Measurements from ENCODE around the gene RPN2.
A peak's percentile ranks its signal among the peaks of the same experiment; 100 is the strongest.

The RPN2 gene

DNA sequence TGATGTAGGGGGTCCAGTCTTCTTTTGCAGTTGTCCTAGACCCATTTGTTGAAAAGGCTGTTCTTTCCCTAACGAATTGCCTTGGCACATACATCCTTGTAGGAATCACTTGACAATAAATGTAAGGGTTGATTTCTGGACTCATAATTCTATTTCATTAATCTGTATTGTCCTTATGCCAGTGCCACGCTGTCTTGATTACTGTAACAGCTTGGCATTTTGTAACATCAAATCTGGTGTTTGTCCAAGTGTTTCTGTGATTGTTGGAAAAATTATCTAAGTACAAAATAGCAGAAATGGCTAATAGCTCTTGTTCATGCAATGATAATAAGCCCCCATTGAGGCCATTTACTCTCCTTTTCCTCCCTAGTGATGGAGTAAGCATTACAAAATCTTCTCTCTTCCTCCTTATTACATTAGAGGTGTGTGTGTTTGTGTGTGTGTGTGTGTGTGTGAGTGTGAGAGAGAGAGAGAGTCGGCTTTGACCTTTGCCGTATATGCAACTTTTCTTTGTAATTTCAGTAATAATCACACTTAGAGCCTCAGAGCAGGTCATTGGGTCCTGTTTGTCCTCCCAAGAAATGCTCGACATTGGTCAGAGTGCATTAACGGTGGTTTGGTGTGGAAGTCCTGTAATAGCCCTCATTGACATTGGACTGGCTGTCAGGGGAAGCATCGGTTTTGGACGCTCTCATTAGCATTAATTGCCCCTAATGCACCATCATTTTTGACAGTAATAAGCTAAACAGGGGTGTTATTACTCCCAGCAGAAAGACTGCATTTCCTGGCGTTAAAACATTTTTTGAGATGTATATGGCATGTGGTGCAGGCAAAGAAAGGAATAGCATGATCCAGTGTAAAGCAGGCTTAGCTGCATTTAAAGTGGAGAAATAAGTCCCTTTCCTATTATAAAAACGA lies 40.9 kb downstream of the RPN2 start:
- DNase-seq, result no peak

- no peak for DNase-seq
Observed at GRCh38 chr20:37220731-37221130, 41.6 kb downstream of the RPN2 start.

DNA sequence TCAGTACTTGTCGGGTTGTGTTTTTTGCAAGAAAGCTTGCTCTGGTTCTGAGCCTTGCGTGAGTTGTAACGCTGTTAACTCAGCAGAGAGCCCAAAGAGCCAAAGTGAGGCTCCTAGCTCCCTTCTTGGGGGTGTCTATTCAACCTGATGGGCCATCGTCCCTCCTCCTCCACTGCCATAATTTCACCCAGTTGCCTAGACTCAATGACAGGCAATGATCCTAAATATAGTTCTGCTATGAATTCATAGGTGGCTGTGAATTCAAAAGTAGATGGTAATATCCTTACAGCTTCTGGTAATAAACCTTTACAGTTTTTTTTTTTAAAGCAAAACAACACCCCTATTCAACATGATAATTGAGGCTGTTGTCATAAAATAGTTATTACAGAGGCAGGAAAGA lies 43.0 kb downstream of the RPN2 start:
- no peak for DNase-seq

DNA sequence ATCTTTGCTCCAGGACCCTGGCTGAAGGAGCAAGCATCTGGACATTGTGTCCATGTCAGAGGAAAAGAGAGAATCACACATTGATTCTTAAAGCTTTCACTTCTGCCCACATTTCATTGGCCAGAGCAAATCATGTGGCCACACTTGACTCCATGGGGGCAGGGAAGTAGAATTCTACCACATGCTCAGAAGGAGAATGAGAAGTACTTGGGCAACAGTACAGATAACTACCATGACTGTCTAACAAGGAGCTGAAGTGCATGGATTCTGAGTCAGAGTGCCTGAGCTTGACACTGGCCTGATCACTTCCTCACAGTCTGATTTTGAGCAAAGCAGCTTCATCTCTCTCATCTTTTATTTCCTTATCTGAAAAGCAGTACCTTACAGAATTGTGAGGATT lies 43.9 kb downstream of the RPN2 start:
- no peak for DNase-seq

- no peak for DNase-seq
Observed at GRCh38 chr20:37225146-37225545, 46.0 kb downstream of the RPN2 start.

DNA sequence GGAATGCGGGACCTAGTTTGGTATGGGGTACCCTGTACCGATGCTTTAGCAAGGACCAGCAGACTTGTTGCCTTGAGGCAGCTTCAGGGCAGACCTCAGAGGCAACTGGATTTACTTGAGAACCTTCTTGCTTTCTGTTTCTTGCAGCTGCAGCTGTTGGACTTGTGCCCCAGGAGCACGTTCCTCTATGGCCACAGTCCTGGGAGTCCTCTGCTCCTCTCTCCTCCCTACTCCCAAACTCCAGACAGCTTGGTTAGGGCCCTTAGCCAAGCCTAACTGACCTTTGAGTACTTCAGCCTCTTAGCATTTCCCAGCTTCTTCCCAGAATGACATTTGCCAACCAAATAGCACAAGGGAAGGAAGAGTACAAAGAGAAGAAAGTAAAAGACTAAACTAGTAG lies 47.8 kb downstream of the RPN2 start:
- DNase-seq, result no peak

DNA sequence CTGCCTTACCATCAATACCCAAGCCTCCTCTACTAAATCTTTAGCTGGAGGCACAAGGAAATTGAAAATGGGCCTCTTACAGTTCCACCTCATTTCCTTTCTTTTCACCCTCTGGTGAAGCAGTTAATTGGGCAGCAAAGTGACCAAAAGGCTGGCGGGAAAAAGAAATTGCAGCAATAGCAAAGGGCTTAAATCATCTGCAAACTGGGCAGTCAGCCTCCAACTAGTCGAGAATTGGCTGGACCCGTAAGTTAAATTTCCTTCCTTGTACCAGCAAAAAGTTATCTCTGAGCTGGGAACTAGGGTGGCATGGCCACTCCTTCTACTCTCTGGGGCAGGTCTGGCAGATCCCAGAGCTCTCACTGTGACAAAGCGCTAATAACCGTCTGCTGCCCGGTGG lies 49.0 kb downstream of the RPN2 start:
- DNase-seq, result no peak

- no peak for DNase-seq
Observed at GRCh38 chr20:37228656-37229055, 49.5 kb downstream of the RPN2 start.

DNA sequence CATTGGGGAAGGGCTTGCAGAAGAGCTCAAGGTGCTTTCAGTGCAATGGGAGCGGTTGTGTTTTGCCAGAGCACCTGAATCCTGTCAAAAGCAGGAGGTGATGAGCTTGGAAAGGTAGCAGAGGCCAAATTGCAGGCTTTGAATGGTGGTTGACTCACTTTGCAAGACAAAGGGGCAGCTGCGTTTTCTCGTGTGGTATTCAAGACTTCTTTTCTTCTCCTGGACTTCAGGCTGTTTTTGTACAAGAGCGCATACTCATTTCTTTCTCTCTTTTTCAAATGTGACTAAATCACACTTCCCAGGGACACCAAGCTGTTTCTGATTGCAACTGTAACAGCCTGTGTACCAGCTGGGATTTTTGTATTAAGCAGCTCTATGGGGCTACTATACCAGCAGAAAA lies 50.2 kb downstream of the RPN2 start:
- no peak for DNase-seq

GRCh38 chr20:37230200-37230599 lies 51.1 kb downstream of the RPN2 start:
- no peak for DNase-seq

DNA sequence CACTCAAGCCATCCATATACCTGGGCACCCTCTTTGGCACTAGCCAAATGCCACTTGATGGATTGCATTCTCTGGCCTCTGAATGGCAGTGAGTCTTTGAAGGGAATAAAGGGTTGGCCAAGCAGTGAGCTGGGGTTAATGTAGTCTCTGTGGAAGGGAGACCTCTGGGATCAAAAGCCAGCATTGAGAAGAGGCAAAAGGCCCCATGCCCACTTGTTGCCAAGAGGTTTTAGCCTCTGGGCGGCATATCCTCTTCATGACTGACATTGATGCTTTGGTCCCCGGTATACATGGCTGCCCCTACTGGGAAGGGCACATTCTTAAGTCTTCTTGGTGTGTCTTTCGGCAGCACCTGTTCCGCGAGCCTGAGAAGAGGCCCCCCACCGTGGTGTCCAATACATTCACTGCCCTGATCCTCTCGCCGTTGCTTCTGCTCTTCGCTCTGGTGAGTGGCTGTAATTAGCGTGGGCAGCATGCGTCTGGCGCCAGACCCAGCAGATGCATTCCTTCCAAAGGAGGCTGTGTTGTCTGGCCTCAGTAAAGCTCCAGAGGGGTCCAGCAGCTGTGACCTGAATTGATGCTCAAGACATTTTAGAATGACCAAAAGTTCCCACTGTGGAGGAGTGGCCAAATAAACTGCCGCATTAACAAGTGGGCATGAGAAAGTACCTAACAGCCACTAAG lies 53.0 kb downstream of the RPN2 start:
- DNase-seq, result peak in 1 of 2 donors; percentile 4

DNA sequence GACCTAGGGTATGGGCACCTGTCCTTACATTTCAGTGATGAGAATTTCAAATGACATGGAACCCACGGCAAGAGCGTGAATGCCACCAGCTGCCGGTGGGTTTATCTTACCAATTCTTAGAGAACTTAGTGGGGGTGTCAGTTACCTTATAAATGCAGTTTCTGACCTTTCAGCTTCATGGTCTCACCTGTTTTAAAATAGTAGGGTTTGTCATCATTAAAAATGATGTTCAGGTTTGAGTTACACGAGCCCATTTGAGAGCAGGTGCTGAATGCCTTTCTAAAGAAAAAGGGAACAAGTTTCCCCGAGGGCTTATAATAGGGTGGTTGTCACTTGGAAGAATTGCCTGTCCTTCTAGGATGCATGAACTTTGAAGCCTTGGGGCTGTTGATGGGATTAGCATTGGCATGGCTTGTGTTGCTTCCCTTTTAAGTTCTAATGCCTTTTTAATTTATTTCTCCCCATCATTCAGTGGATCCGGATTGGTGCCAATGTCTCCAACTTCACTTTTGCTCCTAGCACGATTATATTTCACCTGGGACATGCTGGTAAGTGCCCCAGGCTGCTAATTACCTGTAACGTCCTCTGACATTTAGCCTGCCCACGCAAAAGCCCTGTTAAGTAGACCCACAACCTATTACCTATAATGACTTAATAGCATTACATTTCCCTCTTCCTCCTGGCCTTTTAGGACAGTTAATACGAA lies 54.6 kb downstream of the RPN2 start:
- DNase-seq, result no peak

GRCh38 chr20:37234254-37234581 lies 55.1 kb downstream of the RPN2 start:
- DNase-seq, result no peak

DNA sequence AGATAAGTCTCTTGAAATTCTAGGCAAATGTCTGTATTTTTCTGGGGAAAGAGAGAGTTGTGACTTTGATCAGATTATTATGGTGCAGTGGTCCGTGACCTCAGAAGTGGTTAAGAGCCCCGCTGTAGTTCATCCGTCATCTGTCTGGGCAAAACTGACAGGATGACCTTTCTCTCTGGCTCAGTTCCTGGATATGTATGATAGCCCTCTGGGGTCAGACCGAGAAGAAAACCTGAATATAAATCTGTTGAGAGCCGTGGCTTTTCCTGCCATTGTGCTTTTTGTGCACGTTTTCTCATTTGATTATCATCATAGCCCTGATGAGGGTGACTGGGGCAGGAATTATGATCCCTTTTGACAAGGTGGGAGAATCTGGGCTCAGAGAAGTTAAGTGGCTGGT lies 55.9 kb downstream of the RPN2 start:
- no peak for DNase-seq

GRCh38 chr20:37236462-37236861 lies 57.3 kb downstream of the RPN2 start:
- no peak for DNase-seq

DNA sequence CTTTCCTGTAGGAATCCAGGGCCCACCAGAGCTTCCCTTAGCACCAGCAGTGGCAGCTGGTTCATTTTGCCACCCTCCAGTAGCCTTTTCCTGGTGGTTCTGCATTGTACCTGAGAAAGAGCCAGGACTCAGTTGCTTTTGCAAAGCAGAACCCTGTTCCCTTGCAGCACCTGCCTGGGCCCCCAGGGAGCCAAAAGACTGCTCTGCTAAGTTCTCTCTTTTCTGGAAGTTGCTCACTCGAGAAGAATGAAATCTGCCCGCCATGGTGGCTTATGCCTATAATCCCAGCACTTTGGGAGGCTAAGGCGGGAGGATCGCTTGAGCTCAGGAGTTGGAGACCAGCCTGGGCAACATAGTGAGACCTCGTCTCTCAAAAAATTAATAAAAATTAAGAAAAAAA lies 58.5 kb downstream of the RPN2 start:
- no peak for DNase-seq

DNA sequence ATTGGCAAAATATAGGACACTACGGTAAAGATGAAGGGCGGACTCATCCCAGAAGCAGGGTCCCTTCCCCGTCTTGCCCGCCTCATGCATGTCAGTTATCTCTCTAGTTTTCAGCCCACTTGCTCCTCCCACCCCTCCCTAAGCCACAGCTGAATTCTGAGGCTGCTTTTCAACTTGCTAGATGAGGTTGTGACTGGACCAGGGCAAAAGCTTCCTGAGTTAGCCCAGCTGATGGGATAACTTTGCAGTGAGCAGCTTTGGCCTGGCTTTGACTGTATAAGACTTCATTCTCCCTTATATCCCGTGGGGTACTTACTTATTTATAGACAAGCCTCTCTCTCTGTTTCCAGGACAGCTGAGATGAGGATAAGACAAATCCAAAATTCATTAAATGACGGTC lies 59.3 kb downstream of the RPN2 start:
- no peak for DNase-seq

DNA sequence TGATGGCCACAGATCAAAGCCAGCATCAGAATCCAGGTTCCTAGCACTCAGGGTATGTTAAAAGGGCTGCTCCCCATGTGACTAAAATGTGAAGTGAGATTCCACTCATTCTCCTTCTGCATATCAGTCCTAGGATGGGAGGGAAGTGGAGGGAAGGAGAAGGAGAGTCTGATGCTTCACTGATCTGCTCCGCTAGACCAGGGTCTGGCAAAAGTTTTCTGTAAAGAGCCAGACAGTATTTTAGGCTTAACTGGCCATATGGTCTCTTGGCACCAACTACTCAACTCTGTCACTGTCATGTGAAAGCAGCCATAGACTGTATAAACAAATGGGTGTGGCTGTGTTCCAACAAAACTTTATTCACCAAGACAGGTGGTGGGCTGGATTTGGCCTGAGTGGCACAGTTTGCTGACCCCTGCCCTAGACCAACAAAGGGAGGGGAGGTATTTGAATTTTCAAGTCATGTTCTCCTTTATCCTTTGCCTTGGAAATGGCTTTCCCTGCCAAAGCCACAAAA lies 59.9 kb downstream of the RPN2 start:
- DNase-seq, result no peak

- no peak for DNase-seq
Observed at GRCh38 chr20:37240337-37241067, 61.4 kb downstream of the RPN2 start.

GRCh38 chr20:37242503-37242902 lies 63.4 kb downstream of the RPN2 start:
- no peak for DNase-seq

- no peak for DNase-seq
Observed at GRCh38 chr20:37243076-37243936, 64.2 kb downstream of the RPN2 start.
